GM21619 (cell line): ENCODE data around the gene WASF2.

Experiments
- ATAC-seq: cut with Tn5 transposase; IDR thresholded peaks from one replicate; pipeline ENCODE4 v1.9.1; 2021; ENCODE audit not compliant: unreplicated experiment

Gene WASF2

GRCh38 chr1:27380766-27381733 lies 108.9 kb downstream of the WASF2 start:
- ATAC-seq = no peak

- no peak for ATAC-seq
Measured at GRCh38 chr1:27380224-27380623, 109.7 kb downstream of the WASF2 start.

GRCh38 chr1:27379564-27380122 lies 110.3 kb downstream of the WASF2 start:
- no peak for ATAC-seq

- no peak for ATAC-seq
Measured at GRCh38 chr1:27377760-27378495, 112.0 kb downstream of the WASF2 start.

GRCh38 chr1:27374362-27375086 lies 115.4 kb downstream of the WASF2 start, which contains the start of gene FCN3:
FCN3 (minus strand) TSS chr1:27374824; CDS start chr1:27374818, 6 bp downstream.
- no peak for ATAC-seq

GRCh38 chr1:27372808-27373690 lies 116.9 kb downstream of the WASF2 start:
- no peak for ATAC-seq

GRCh38 chr1:27372022-27372807 lies 117.8 kb downstream of the WASF2 start:
- no peak for ATAC-seq

- no peak for ATAC-seq
Measured at GRCh38 chr1:27368869-27369582, 120.9 kb downstream of the WASF2 start.

GRCh38 chr1:27367160-27367650 lies 122.8 kb downstream of the WASF2 start:
- ATAC-seq = no peak

- ATAC-seq = peak; percentile 26
Measured at GRCh38 chr1:27366411-27367159, 123.4 kb downstream of the WASF2 start, which contains the start of gene MAP3K6. MAP3K6 (minus strand) TSS chr1:27366961; CDS start chr1:27366597, 364 bp downstream.

GRCh38 chr1:27366113-27366410 lies 123.9 kb downstream of the WASF2 start:
- ATAC-seq = peak; percentile 34

- ATAC-seq = peak; percentile 41
Measured at GRCh38 chr1:27365372-27366112, 124.4 kb downstream of the WASF2 start.

- ATAC-seq = no peak
Measured at GRCh38 chr1:27364696-27365371, 125.1 kb downstream of the WASF2 start.

- ATAC-seq = no peak
Measured at GRCh38 chr1:27363766-27364695, 125.9 kb downstream of the WASF2 start.

- ATAC-seq = no peak
Measured at GRCh38 chr1:27361553-27361952, 128.4 kb downstream of the WASF2 start.
